ENCODE data around the gene HRCT1. TPM values are rescaled to one million over a fixed set of nuclear protein-coding genes. Genes with fewer than 3 reads are reported as not detected.

The HRCT1 gene
- total RNA-seq, 1 donor from 2014 or later = not detected

- no peak for DNase-seq
- H3K4me3 Mint-ChIP-seq (ENCODE audit: unreplicated experiment) = no peak overlapping the region
- no peaks in the 10 kb centered on the region for H3K36me3 Mint-ChIP-seq (ENCODE audit: unreplicated experiment)
- H3K27me3 Mint-ChIP-seq (ENCODE audit: unreplicated experiment) = no peaks in the 10 kb centered on the region
- H3K4me1 Mint-ChIP-seq (ENCODE audit: low read depth, unreplicated experiment) = no peaks in the 10 kb centered on the region
- H3K27ac Mint-ChIP-seq (ENCODE audit: unreplicated experiment) = no peak overlapping the region
- H3K9me3 Mint-ChIP-seq (ENCODE audit: unreplicated experiment) = peaks cover 1% of the 10 kb centered on the region
- TF ChIP-seq CTCF (IDR thresholded peaks at IDR 0.05; ENCODE audit: partially characterized antibody, unreplicated experiment) = no peak
Observed at GRCh38 chr9:35923598-35923926, 17.6 kb downstream of the HRCT1 start.

DNA sequence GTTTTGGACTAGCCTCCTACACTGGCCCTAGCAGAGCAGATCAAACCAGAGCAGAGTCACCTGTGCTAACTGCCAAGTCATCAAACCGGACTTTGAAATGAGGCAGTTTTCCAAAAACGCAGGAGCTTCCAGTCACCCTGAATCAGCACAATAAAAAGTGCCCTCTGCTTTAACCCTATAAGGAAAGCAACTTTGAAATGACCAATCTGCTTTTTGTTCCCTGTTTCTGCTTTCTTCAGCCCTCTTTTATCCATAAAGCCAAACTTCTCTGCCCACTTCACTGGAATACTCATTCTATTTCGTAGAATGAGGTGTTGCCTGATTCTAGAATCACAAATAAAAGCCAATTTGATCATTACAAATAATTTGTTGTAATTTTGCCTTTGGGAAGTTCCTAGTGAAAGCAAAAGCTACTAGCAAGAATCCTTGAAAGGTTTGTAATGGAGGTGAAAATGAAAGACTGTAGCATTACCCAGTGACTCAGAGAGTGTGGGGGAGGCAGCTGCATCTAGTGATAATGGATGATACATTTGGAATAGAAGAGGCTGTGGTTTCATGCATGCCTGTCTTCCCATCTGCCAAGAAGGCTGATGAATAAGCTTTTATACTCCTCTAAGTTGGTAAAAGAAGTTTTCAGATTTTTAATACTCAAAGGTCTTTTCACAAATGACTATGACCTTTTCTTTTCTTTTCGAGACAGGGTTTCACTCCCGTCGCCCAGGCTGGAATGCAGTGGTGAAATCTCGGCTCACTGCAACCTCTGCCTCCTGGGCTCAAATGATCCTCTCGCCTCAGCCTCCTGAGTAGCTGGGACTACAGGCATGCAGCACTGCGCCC lies 18.1 kb downstream of the HRCT1 start:
- no peaks in the 10 kb centered on the region for H3K27me3 Mint-ChIP-seq (ENCODE audit: unreplicated experiment)
- no peak overlapping the region for H3K27ac Mint-ChIP-seq (ENCODE audit: unreplicated experiment)

DNA sequence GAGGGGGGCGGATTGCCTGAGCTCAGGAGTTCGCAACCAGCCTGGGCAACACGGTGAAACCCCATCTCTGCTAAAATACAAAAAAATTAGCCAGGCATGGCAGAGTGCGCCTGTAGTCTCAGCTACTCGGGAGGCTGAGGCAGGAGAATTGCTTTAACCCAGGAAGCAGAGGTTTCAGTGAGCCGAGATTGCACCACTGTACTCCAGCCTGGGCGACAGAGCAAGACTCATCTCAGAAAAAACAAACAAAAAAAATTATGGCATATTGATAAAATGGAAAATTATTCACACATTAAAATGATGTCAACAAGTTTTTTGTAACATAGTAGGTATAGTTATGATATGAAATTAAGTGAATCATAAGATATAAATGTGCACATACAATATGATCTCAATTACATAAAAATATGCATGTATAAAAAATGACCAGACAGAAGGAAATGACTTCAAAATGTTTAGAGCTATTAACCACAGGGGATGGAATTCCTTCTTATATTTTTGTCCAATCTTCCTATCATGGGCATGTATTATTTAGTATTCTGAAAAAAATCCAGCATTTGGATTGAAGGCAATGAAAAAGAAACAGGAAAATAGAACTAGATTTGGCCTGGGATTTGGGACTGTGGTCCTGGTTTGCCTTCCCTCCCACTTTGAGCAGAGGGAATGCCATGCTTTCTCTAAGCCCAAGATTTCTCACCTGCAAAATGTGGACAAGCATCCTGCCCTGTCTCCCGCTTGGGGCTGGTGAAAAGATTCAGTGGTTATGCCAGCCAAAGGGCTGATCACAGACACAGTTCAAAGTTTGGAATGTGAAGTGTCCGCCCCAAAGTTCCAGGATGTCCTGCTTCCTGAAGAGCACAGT lies 22.8 kb downstream of the HRCT1 start:
- DNase-seq = no peak
- Mint-ChIP-seq H3K4me1 (ENCODE audit: low read depth, unreplicated experiment) (no peaks in the 10 kb centered on the region), H3K27me3 (ENCODE audit: unreplicated experiment) (peaks cover 1% of the 10 kb centered on the region), H3K27ac (ENCODE audit: unreplicated experiment) (no peak overlapping the region), H3K9me3 (ENCODE audit: unreplicated experiment) (no peaks in the 10 kb centered on the region), H3K4me3 (ENCODE audit: unreplicated experiment) (no peak overlapping the region), H3K36me3 (ENCODE audit: unreplicated experiment) (no peaks in the 10 kb centered on the region)
- TF ChIP-seq CTCF (IDR thresholded peaks at IDR 0.05; ENCODE audit: partially characterized antibody, unreplicated experiment) = no peak

More for the DNA sequence above, 18.1 kb downstream of the HRCT1 start:
- no peak for TF ChIP-seq CTCF (IDR thresholded peaks at IDR 0.05; ENCODE audit: partially characterized antibody, unreplicated experiment)
- Mint-ChIP-seq H3K4me3 (ENCODE audit: unreplicated experiment) (no peak overlapping the region), H3K9me3 (ENCODE audit: unreplicated experiment) (peaks cover under 1% of the 10 kb centered on the region), H3K4me1 (ENCODE audit: low read depth, unreplicated experiment) (no peaks in the 10 kb centered on the region), H3K36me3 (ENCODE audit: unreplicated experiment) (no peaks in the 10 kb centered on the region)
- no peak for DNase-seq

DNA sequence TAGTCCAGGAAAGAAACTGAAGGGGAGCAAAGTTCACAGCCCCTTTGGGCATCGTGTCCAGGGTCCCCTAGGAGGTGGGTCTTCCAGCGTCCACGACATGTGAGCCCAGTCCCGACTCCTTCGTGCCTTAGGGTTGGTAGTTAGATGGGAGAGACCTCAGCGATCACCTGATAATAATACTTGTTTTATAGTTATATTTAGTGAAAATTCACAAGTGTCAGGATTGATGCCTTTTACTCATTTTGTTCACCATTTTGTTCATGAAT lies 23.4 kb downstream of the HRCT1 start:
- no peaks in the 10 kb centered on the region for H3K9me3 Mint-ChIP-seq (ENCODE audit: unreplicated experiment)
- no peaks in the 10 kb centered on the region for H3K36me3 Mint-ChIP-seq (ENCODE audit: unreplicated experiment)
- no peak overlapping the region for H3K4me3 Mint-ChIP-seq (ENCODE audit: unreplicated experiment)
- TF ChIP-seq CTCF (IDR thresholded peaks at IDR 0.05; ENCODE audit: partially characterized antibody, unreplicated experiment) = no peak
- H3K4me1 Mint-ChIP-seq (ENCODE audit: low read depth, unreplicated experiment) = no peaks in the 10 kb centered on the region
- H3K27me3 Mint-ChIP-seq (ENCODE audit: unreplicated experiment) = peaks cover 1% of the 10 kb centered on the region
- H3K27ac Mint-ChIP-seq (ENCODE audit: unreplicated experiment) = no peak overlapping the region
- no peak for DNase-seq

DNA sequence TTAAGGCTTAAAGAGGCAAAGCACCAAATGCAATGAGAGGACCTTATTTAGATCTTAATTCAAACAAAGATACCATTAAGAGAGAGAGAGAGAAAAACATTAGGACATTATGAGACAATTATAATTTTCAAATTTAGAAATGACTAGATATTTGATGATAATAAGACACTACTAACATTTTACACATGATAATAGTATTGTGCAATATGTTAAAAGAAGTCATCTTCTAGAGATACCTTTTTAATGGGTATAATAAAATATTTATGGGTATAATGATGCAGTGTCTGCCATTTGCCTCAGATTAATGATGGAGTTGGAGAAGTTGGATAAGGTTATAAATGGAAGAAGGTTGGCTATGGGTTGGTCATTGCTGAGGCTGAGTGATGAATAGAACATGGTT lies 24.5 kb downstream of the HRCT1 start:
- H3K4me3 Mint-ChIP-seq (ENCODE audit: unreplicated experiment) = no peak overlapping the region
- no peak for TF ChIP-seq CTCF (IDR thresholded peaks at IDR 0.05; ENCODE audit: partially characterized antibody, unreplicated experiment)
- H3K27ac Mint-ChIP-seq (ENCODE audit: unreplicated experiment) = no peak overlapping the region
- H3K27me3 Mint-ChIP-seq (ENCODE audit: unreplicated experiment) = peaks cover 1% of the 10 kb centered on the region
- no peaks in the 10 kb centered on the region for H3K36me3 Mint-ChIP-seq (ENCODE audit: unreplicated experiment)
- no peaks in the 10 kb centered on the region for H3K9me3 Mint-ChIP-seq (ENCODE audit: unreplicated experiment)
- H3K4me1 Mint-ChIP-seq (ENCODE audit: low read depth, unreplicated experiment) = no peaks in the 10 kb centered on the region
- DNase-seq = no peak

Data from glutamatergic neuron (in vitro differentiated cells).